HL-60 (cell line): ENCODE data around the gene PRKCSH.

Source experiments
- DNase-seq, 2 experiments: peaks; one replicate each; pipeline ENCODE4 v3.0.0-alpha.2; 2010 to 2020; ENCODE audit warnings: low read depth in 1 of 2, low spot score in 1 of 2
- H3K27ac ChIP-seq: fragments of 250-450 bp; sonication (Bioruptor Pico); replicated peaks from 2 replicates; pipeline ENCODE4 v1.5.1; 2020; ENCODE audit warnings: mild to moderate bottlenecking, moderate library complexity
- H3K27me3 ChIP-seq: fragments of 250-450 bp; sonication (Bioruptor Pico); 2 replicates; pipeline ENCODE4 v1.5.1; 2021; ENCODE audit warnings: mild to moderate bottlenecking, moderate library complexity; ENCODE audit not compliant: insufficient read depth, poor library complexity, severe bottlenecking
- H3K4me3 ChIP-seq: replicated peaks from 2 replicates; pipeline ENCODE4 v1.5.1; 2011; ENCODE audit warnings: mild to moderate bottlenecking, control low read depth, low read length; ENCODE audit not compliant: insufficient read depth
- CTCF ChIP-seq: IDR thresholded peaks from one replicate; pipeline ENCODE4 v1.5.1; 2011; ENCODE audit warnings: low read length, control low read depth, inconsistent platforms; ENCODE audit not compliant: insufficient read depth
- GABPA ChIP-seq: IDR thresholded peaks from 2 replicates; pipeline ENCODE4 v1.6.1; 2012; ENCODE audit warnings: low read depth
- POLR2AphosphoS5 ChIP-seq: IDR thresholded peaks from 2 replicates; pipeline ENCODE4 v1.6.1; 2012; ENCODE audit warnings: low read depth
- REST ChIP-seq: IDR thresholded peaks from 2 replicates; pipeline ENCODE4 v1.6.1; 2012; ENCODE audit warnings: low read depth; ENCODE audit not compliant: insufficient replicate concordance
- SPI1 ChIP-seq: IDR thresholded peaks from 2 replicates; pipeline ENCODE4 v1.6.1; 2012; ENCODE audit warnings: low read depth, mild to moderate bottlenecking, borderline replicate concordance
- microRNA-seq: library from miRNA; unstranded; fragments of <30 nt; microRNA quantifications from one replicate; pipeline ENCODE4, GENCODE V29; 2018

Gene PRKCSH

GRCh38 chr19:11499220-11499726 is 63.8 kb downstream of the PRKCSH start:
- Histone ChIP-seq H3K27ac (no peak overlapping the region), H3K27me3 (no peaks in the 10 kb centered on the region), H3K4me3 (no peak overlapping the region)
- no peak for DNase-seq
- TF ChIP-seq REST (no peak), GABPA (no peak), SPI1 (no peak), CTCF (no peak), POLR2AphosphoS5 (no peak)

GRCh38 chr19:11499890-11500420 is 64.5 kb downstream of the PRKCSH start:
- Histone ChIP-seq H3K27ac (no peak overlapping the region), H3K4me3 (no peak overlapping the region), H3K27me3 (no peaks in the 10 kb centered on the region)
- no peak for TF ChIP-seq SPI1
- TF ChIP-seq GABPA, result no peak
- TF ChIP-seq CTCF, result no peak
- TF ChIP-seq REST, result no peak
- no peak for TF ChIP-seq POLR2AphosphoS5
- DNase-seq, result no peak

Small RNA genes lying within 50 kb of the gene (microRNA-seq; reads per million reads assigned to microRNA genes)
- gene MIR7974, result 22.6 reads per million, percentile 47 among the genes with 10 or more reads in this experiment
